HL-60 (cell line): ENCODE measurements around the gene KHDC1.

ENCODE experiments used
- POLR2AphosphoS5 ChIP-seq: IDR thresholded peaks from 2 replicates; pipeline ENCODE4 v1.6.1; 2012; ENCODE audit warnings: low read depth
- SPI1 ChIP-seq: IDR thresholded peaks from 2 replicates; pipeline ENCODE4 v1.6.1; 2012; ENCODE audit warnings: low read depth, mild to moderate bottlenecking, borderline replicate concordance
- TF ChIP-seq, protein P1 (sequence below): IDR thresholded peaks from one replicate; pipeline ENCODE4 v1.5.1; 2011; ENCODE audit warnings: low read length, control low read depth, inconsistent platforms; ENCODE audit not compliant: insufficient read depth
- TF ChIP-seq, protein P2 (sequence below): IDR thresholded peaks from 2 replicates; pipeline ENCODE4 v1.6.1; 2012; ENCODE audit warnings: low read depth; ENCODE audit not compliant: insufficient replicate concordance

DNA sequence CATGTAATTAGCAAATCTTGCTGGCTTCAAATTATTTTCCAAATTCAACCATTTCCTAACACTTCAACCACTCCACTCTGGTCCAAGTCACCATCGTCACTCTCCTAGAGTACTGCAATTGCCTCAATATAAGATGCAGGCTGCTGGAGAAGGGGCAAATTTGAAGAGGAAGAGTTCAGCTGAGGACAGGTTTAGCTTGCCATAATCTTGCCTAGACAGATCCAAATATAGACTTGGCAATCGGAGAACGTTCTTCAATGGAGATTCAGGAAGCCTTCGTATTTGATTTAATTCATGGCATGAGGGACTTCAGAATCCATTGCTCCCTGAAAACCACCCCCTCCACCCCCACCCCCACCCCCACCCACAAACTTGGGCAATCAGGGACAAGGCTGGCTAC is 22.3 kb downstream of the KHDC1 start:
- TF ChIP-seq, protein P1, sequence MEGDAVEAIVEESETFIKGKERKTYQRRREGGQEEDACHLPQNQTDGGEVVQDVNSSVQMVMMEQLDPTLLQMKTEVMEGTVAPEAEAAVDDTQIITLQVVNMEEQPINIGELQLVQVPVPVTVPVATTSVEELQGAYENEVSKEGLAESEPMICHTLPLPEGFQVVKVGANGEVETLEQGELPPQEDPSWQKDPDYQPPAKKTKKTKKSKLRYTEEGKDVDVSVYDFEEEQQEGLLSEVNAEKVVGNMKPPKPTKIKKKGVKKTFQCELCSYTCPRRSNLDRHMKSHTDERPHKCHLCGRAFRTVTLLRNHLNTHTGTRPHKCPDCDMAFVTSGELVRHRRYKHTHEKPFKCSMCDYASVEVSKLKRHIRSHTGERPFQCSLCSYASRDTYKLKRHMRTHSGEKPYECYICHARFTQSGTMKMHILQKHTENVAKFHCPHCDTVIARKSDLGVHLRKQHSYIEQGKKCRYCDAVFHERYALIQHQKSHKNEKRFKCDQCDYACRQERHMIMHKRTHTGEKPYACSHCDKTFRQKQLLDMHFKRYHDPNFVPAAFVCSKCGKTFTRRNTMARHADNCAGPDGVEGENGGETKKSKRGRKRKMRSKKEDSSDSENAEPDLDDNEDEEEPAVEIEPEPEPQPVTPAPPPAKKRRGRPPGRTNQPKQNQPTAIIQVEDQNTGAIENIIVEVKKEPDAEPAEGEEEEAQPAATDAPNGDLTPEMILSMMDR = no peak
- no peak for TF ChIP-seq POLR2AphosphoS5
- TF ChIP-seq, protein P2, sequence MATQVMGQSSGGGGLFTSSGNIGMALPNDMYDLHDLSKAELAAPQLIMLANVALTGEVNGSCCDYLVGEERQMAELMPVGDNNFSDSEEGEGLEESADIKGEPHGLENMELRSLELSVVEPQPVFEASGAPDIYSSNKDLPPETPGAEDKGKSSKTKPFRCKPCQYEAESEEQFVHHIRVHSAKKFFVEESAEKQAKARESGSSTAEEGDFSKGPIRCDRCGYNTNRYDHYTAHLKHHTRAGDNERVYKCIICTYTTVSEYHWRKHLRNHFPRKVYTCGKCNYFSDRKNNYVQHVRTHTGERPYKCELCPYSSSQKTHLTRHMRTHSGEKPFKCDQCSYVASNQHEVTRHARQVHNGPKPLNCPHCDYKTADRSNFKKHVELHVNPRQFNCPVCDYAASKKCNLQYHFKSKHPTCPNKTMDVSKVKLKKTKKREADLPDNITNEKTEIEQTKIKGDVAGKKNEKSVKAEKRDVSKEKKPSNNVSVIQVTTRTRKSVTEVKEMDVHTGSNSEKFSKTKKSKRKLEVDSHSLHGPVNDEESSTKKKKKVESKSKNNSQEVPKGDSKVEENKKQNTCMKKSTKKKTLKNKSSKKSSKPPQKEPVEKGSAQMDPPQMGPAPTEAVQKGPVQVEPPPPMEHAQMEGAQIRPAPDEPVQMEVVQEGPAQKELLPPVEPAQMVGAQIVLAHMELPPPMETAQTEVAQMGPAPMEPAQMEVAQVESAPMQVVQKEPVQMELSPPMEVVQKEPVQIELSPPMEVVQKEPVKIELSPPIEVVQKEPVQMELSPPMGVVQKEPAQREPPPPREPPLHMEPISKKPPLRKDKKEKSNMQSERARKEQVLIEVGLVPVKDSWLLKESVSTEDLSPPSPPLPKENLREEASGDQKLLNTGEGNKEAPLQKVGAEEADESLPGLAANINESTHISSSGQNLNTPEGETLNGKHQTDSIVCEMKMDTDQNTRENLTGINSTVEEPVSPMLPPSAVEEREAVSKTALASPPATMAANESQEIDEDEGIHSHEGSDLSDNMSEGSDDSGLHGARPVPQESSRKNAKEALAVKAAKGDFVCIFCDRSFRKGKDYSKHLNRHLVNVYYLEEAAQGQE = no peak
- TF ChIP-seq SPI1 = no peak
